Calu3 (cell line): Measurements from ENCODE around the gene DACT2. TPM values are rescaled to one million over a fixed set of nuclear protein-coding genes. Genes with fewer than 3 reads are reported as not detected.
"Not testable (repeated sequence)": the region's sequence is repeated elsewhere in the genome, so short reads cannot be mapped to it uniquely, and the experiment has no call there.

Source experiments
- BruUV-seq: library from RNA; stranded (reverse); fragments of 400-500 nt; replicated peaks from 2 replicates; lab custom pipeline; 2021; lab: Mats Ljungman, UMichigan
- CTCF ChIA-PET: fragments of 300-600 bp; sonication (Branson Sonifier 250); formaldehyde crosslinking; loops from one replicate; lab custom pipeline; 2022; ENCODE audit warnings: antibody characterized with exemption; lab: Charles Lee
- DNase-seq: peaks from one replicate; pipeline ENCODE4 v3.0.0; 2022
- H3K27ac Mint-ChIP-seq: one replicate; pipeline ENCODE4 v1.8.0; 2022; ENCODE audit warnings: mixed read lengths; ENCODE audit not compliant: unreplicated experiment
- H3K27me3 Mint-ChIP-seq: one replicate; pipeline ENCODE4 v1.8.0; 2022; ENCODE audit warnings: mixed read lengths; ENCODE audit not compliant: unreplicated experiment
- H3K36me3 Mint-ChIP-seq: one replicate; pipeline ENCODE4 v1.8.0; 2022; ENCODE audit warnings: mild to moderate bottlenecking, moderate library complexity, mixed read lengths; ENCODE audit not compliant: insufficient read depth, unreplicated experiment
- H3K4me1 Mint-ChIP-seq: one replicate; pipeline ENCODE4 v1.8.0; 2022; ENCODE audit warnings: mild to moderate bottlenecking, low read depth, mixed read lengths; ENCODE audit not compliant: unreplicated experiment
- H3K4me3 Mint-ChIP-seq: one replicate; pipeline ENCODE4 v1.8.0; 2022; ENCODE audit warnings: mild to moderate bottlenecking, low read depth, moderate library complexity, mixed read lengths; ENCODE audit not compliant: unreplicated experiment
- H3K9me3 Mint-ChIP-seq: one replicate; pipeline ENCODE4 v1.8.0; 2022; ENCODE audit warnings: low read depth, mixed read lengths; ENCODE audit not compliant: unreplicated experiment
- CTCF ChIP-seq: fragments of 200-600 bp; IDR thresholded peaks from one replicate; pipeline ENCODE4 v1.8.0; 2022; ENCODE audit warnings: antibody characterized with exemption; ENCODE audit not compliant: unreplicated experiment
- intact Hi-C: fragments of 100-400 bp; cut with micrococcal nuclease; formaldehyde crosslinking; loops from one replicate; pipeline ENCODE4 v1.10.0; 2022; ENCODE audit not compliant: unreplicated experiment
- total RNA-seq: library from RNA; stranded (reverse); gene quantifications from 2 replicates; pipeline ENCODE4 v1.2.3, GENCODE V29; 2022

Gene DACT2
- total RNA-seq, 1 experiment from 2014 or later = not detected

GRCh38 chr6:168291450-168291849, 28.1 kb downstream of the DACT2 start:
- Mint-ChIP-seq H3K27me3 (peaks cover 51% of the 10 kb centered on the region), H3K27ac (no peak overlapping the region)
- intact Hi-C loops = no loop called here

GRCh38 chr6:168290095-168290494, 29.5 kb downstream of the DACT2 start:
- no peak overlapping the region for H3K4me3 Mint-ChIP-seq
- H3K27ac Mint-ChIP-seq = no peak overlapping the region
- H3K27me3 Mint-ChIP-seq = peaks cover 51% of the 10 kb centered on the region
- intact Hi-C loops = no loop called here
- no peak for TF ChIP-seq CTCF
- no peaks in the 10 kb centered on the region for H3K4me1 Mint-ChIP-seq
- no peak for DNase-seq
- no peaks in the 10 kb centered on the region for H3K36me3 Mint-ChIP-seq
- CTCF ChIA-PET = no interaction called here
- BruUV-seq = no TSS peak
- no peaks in the 10 kb centered on the region for H3K9me3 Mint-ChIP-seq

More at GRCh38 chr6:168291450-168291849, 28.1 kb downstream of the DACT2 start:
- H3K9me3 Mint-ChIP-seq = no peaks in the 10 kb centered on the region
- no peak for TF ChIP-seq CTCF
- CTCF ChIA-PET = interaction anchor here (0.7 kb wide), 1 partner anchor 73 kb away, joined by 3 read pairs; no protein-coding TSS in a partner anchor
- no peaks in the 10 kb centered on the region for H3K36me3 Mint-ChIP-seq
- DNase-seq = no peak
- H3K4me3 Mint-ChIP-seq = no peak overlapping the region
- no peaks in the 10 kb centered on the region for H3K4me1 Mint-ChIP-seq
- BruUV-seq = no TSS peak

GRCh38 chr6:168289571-168289962, 30.0 kb downstream of the DACT2 start:
- Mint-ChIP-seq H3K9me3 (no peaks in the 10 kb centered on the region), H3K36me3 (no peaks in the 10 kb centered on the region), H3K4me1 (no peaks in the 10 kb centered on the region), H3K4me3 (no peak overlapping the region), H3K27ac (no peak overlapping the region), H3K27me3 (peaks cover 51% of the 10 kb centered on the region)
- CTCF ChIA-PET = no interaction called here
- intact Hi-C loops = no loop called here
- no peak for TF ChIP-seq CTCF
- DNase-seq = no peak
- no TSS peak for BruUV-seq

GRCh38 chr6:168288781-168289570, 30.6 kb downstream of the DACT2 start:
- CTCF ChIA-PET = no interaction called here
- no peaks in the 10 kb centered on the region for H3K4me1 Mint-ChIP-seq
- H3K27ac Mint-ChIP-seq = no peak overlapping the region

GRCh38 chr6:168287460-168287859, 32.1 kb downstream of the DACT2 start:
- H3K27ac Mint-ChIP-seq, H3K4me1 Mint-ChIP-seq, BruUV-seq: not testable (repeated sequence)

More at GRCh38 chr6:168288781-168289570, 30.6 kb downstream of the DACT2 start:
- BruUV-seq = no TSS peak
- Mint-ChIP-seq H3K4me3 (no peak overlapping the region), H3K9me3 (no peaks in the 10 kb centered on the region), H3K36me3 (no peaks in the 10 kb centered on the region), H3K27me3 (peaks cover 51% of the 10 kb centered on the region)
- no peak for TF ChIP-seq CTCF
- no peak for DNase-seq
- intact Hi-C loops = no loop called here

GRCh38 chr6:168286771-168287446, 32.7 kb downstream of the DACT2 start:
- DNase-seq, H3K9me3 Mint-ChIP-seq, H3K36me3 Mint-ChIP-seq, BruUV-seq, H3K4me1 Mint-ChIP-seq, H3K4me3 Mint-ChIP-seq, CTCF ChIA-PET, intact Hi-C loops, H3K27ac Mint-ChIP-seq: not testable (repeated sequence)
- peaks cover 64% of the 10 kb centered on the region for H3K27me3 Mint-ChIP-seq

More at GRCh38 chr6:168287460-168287859, 32.1 kb downstream of the DACT2 start:
- H3K36me3 Mint-ChIP-seq, H3K9me3 Mint-ChIP-seq, CTCF ChIA-PET, DNase-seq, H3K4me3 Mint-ChIP-seq, intact Hi-C loops: not testable (repeated sequence)
- H3K27me3 Mint-ChIP-seq = peaks cover 59% of the 10 kb centered on the region
